ENCODE results near the gene SOX3. TPM values are rescaled to one million over a fixed set of nuclear protein-coding genes. Genes with fewer than 3 reads are reported as not detected.

Gene SOX3
- total RNA-seq, 1 donor from 2014 or later, result not detected

DNA sequence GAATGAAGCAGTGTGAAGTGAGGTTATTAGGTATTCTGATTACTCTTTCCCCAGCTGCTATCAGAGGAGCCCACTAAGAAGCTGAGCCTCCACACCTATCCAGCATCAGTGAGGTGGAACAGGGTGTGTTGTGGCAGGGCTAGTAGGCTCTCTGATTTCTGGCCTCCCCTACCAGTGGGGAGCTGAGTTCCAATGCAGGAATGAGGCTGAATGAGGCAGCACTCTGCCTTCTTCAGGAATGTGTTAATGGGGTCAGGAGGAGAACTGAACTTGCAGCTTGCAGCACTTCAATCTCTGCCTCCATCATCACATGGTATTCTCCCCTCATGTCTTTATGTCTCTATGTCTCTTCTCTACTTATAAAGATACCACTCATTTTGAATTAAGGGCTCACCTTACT is 26.9 kb downstream of the SOX3 start:
- DNase-seq (ENCODE audit: extremely low spot score, unreplicated experiment), result no peak
- Mint-ChIP-seq H3K36me3 (ENCODE audit: unreplicated experiment) (no peaks in the 10 kb centered on the region), H3K9me3 (ENCODE audit: unreplicated experiment) (peaks cover 27% of the 10 kb centered on the region), H3K4me1 (ENCODE audit: unreplicated experiment) (no peaks in the 10 kb centered on the region), H3K27me3 (ENCODE audit: unreplicated experiment) (no peaks in the 10 kb centered on the region), H3K4me3 (ENCODE audit: unreplicated experiment) (no peak overlapping the region), H3K27ac (ENCODE audit: unreplicated experiment) (no peak overlapping the region)
- TF ChIP-seq, protein P1, sequence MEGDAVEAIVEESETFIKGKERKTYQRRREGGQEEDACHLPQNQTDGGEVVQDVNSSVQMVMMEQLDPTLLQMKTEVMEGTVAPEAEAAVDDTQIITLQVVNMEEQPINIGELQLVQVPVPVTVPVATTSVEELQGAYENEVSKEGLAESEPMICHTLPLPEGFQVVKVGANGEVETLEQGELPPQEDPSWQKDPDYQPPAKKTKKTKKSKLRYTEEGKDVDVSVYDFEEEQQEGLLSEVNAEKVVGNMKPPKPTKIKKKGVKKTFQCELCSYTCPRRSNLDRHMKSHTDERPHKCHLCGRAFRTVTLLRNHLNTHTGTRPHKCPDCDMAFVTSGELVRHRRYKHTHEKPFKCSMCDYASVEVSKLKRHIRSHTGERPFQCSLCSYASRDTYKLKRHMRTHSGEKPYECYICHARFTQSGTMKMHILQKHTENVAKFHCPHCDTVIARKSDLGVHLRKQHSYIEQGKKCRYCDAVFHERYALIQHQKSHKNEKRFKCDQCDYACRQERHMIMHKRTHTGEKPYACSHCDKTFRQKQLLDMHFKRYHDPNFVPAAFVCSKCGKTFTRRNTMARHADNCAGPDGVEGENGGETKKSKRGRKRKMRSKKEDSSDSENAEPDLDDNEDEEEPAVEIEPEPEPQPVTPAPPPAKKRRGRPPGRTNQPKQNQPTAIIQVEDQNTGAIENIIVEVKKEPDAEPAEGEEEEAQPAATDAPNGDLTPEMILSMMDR (IDR thresholded peaks at IDR 0.05), result no peak

DNA sequence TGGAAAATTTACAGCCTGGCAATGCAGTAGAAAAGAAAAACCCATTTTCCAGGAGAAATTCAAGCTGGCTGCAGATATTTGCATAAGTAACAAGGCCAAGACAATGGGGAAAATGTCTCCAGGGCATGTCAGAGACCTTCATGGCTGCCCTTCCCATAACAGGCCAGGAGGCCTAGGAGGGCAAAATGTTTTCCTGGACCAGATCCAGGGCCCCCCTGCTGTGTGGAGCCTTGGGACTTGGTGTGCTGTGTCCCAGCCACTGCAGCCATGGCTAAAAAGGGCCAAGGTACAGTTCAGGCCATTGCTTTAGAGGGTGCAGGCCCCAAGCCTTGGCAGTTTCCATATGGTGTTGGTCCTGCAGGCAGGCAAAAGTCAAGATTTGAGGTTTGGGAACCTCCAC is 29.8 kb downstream of the SOX3 start:
- H3K4me3 Mint-ChIP-seq (ENCODE audit: unreplicated experiment), result no peak overlapping the region
- no peaks in the 10 kb centered on the region for H3K27me3 Mint-ChIP-seq (ENCODE audit: unreplicated experiment)
- peaks cover 34% of the 10 kb centered on the region for H3K9me3 Mint-ChIP-seq (ENCODE audit: unreplicated experiment)
- DNase-seq (ENCODE audit: extremely low spot score, unreplicated experiment), result no peak
- no peak overlapping the region for H3K27ac Mint-ChIP-seq (ENCODE audit: unreplicated experiment)
- H3K36me3 Mint-ChIP-seq (ENCODE audit: unreplicated experiment), result no peaks in the 10 kb centered on the region
- TF ChIP-seq, protein P1 (IDR thresholded peaks at IDR 0.05), result no peak
- H3K4me1 Mint-ChIP-seq (ENCODE audit: unreplicated experiment), result no peaks in the 10 kb centered on the region

DNA sequence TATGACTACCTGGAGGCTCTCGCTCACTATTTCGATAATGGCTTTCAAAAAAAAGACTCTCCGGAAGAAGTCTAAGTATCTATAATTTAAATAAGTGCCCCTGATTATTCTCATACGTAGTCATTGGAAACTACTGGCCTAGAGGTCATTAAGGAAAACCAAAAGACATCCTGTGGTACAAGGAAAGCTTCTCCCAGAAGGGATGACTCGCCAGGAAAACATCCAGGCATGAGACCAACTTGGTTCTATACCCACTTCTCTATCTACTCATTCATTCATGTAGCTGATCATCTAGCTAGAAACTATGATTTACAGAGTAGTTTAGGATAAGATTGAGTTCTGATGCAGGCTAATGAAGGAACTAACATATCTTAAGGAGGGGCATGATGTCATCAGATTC is 37.7 kb downstream of the SOX3 start:
- Mint-ChIP-seq H3K9me3 (ENCODE audit: unreplicated experiment) (peaks cover 31% of the 10 kb centered on the region), H3K27ac (ENCODE audit: unreplicated experiment) (no peak overlapping the region), H3K4me1 (ENCODE audit: unreplicated experiment) (no peaks in the 10 kb centered on the region), H3K36me3 (ENCODE audit: unreplicated experiment) (no peaks in the 10 kb centered on the region), H3K4me3 (ENCODE audit: unreplicated experiment) (no peak overlapping the region), H3K27me3 (ENCODE audit: unreplicated experiment) (no peaks in the 10 kb centered on the region)
- TF ChIP-seq, protein P1 (IDR thresholded peaks at IDR 0.05), result no peak
- no peak for DNase-seq (ENCODE audit: extremely low spot score, unreplicated experiment)

Other genes starting within 250 kb of the SOX3 start
- gene LINC00632, start 204.7 kb upstream of the SOX3 start, total RNA-seq, result 266 and 291 TPM in 2 replicates